NOMO-1 treated with dmso at 0.1 percent for 144 hours (cell line): ENCODE measurements around the gene PAK5.
A peak's percentile ranks its signal among the peaks of the same experiment; 100 is the strongest.

ENCODE experiments used
- DNase-seq: peaks from one replicate; lab custom pipeline; 2025; ENCODE audit not compliant: unreplicated experiment; lab: John Stamatoyannopoulos, UW

PAK5 gene

GRCh38 chr20:9626357-9626756 is 212.5 kb downstream of the PAK5 start:
- no peak for DNase-seq

- peak; percentile 0 for DNase-seq
These were observed 220.9 kb downstream of the PAK5 start for GRCh38 chr20:9617940-9618339.

- peak; percentile 32 for DNase-seq
These were observed 221.9 kb downstream of the PAK5 start for GRCh38 chr20:9616833-9617461.

- no peak for DNase-seq
These were observed 222.4 kb downstream of the PAK5 start for GRCh38 chr20:9616455-9616805.

GRCh38 chr20:9615766-9616454 is 223.0 kb downstream of the PAK5 start:
- DNase-seq: peak; percentile 47

- no peak for DNase-seq
These were observed 223.8 kb downstream of the PAK5 start for GRCh38 chr20:9615118-9615517.

GRCh38 chr20:9613871-9614270 is 225.0 kb downstream of the PAK5 start:
- DNase-seq: no peak

- no peak for DNase-seq
These were observed 227.0 kb downstream of the PAK5 start for GRCh38 chr20:9611921-9612320.

GRCh38 chr20:9610665-9611064 is 228.2 kb downstream of the PAK5 start:
- DNase-seq: no peak

GRCh38 chr20:9609887-9610502 is 228.9 kb downstream of the PAK5 start:
- DNase-seq: peak; percentile 37

- DNase-seq: no peak
These were observed 230.1 kb downstream of the PAK5 start for GRCh38 chr20:9608639-9609340.

GRCh38 chr20:9602847-9603183 is 236.1 kb downstream of the PAK5 start:
- no peak for DNase-seq

- no peak for DNase-seq
These were observed 238.3 kb downstream of the PAK5 start for GRCh38 chr20:9600562-9600961.

GRCh38 chr20:9597547-9597946 is 241.3 kb downstream of the PAK5 start:
- DNase-seq: no peak

- no peak for DNase-seq
These were observed 243.1 kb downstream of the PAK5 start for GRCh38 chr20:9595763-9596162.

- no peak for DNase-seq
These were observed 244.5 kb downstream of the PAK5 start for GRCh38 chr20:9594284-9594875.

- no peak for DNase-seq
These were observed 246.5 kb downstream of the PAK5 start for GRCh38 chr20:9592419-9592818.

GRCh38 chr20:9591080-9591479 is 247.8 kb downstream of the PAK5 start:
- DNase-seq: no peak

- DNase-seq: no peak
These were observed 248.7 kb downstream of the PAK5 start for GRCh38 chr20:9590189-9590588.

- no peak for DNase-seq
These were observed 250.2 kb downstream of the PAK5 start for GRCh38 chr20:9588706-9589105.

GRCh38 chr20:9583151-9583550 is 255.7 kb downstream of the PAK5 start:
- DNase-seq: no peak

GRCh38 chr20:9582137-9582536 is 256.7 kb downstream of the PAK5 start:
- DNase-seq: no peak
